Heart left ventricle (tissue), 16 donors: ENCODE results near the gene KRT9. TPM values are rescaled to one million over a fixed set of nuclear protein-coding genes. Genes with fewer than 3 reads are reported as not detected.
"Not testable (repeated sequence)": the region's sequence is repeated elsewhere in the genome, so short reads cannot be mapped to it uniquely, and the experiment has no call there.

Source experiments
- ATAC-seq, 4 donors: fragments of 200-7000 bp; cut with Tn5 transposase; one replicate each; pipeline ENCODE4 v1.9.1; 2020 to 2022; ENCODE audit warnings: moderate library complexity in 4 of 4, mild to moderate bottlenecking in 3 of 4, moderate number of reproducible peaks in 1 of 4
- DNase-seq, 5 donors: peaks; one replicate each; pipeline ENCODE4 v3.0.0-alpha.2; 2020
- H3K27ac ChIP-seq, 12 donors: fragments of 200-600 bp; sonication (generic) in 4 of 12; one replicate each; pipeline versions ENCODE4 v1.5.0 to v1.8.0; 2016 to 2022; ENCODE audit warnings: mild to moderate bottlenecking in 2 of 12
- H3K27me3 ChIP-seq, 9 donors: fragments of 200-600 bp; sonication (generic) in 2 of 9; one replicate each; pipeline versions ENCODE4 v1.5.1 to v1.8.0; 2016 to 2022; ENCODE audit warnings: mild to moderate bottlenecking in 3 of 9
- H3K36me3 ChIP-seq, 9 donors: fragments of 200-600 bp; sonication (generic) in 2 of 9; one replicate each; pipeline versions ENCODE4 v1.5.0 to v1.8.0; 2018 to 2022; ENCODE audit warnings: mild to moderate bottlenecking in 2 of 9
- H3K4me1 ChIP-seq, 12 donors: fragments of 200-600 bp; sonication (generic) in 4 of 12; one replicate each; pipeline versions ENCODE4 v1.5.0 to v1.8.0; 2016 to 2022; ENCODE audit warnings: mild to moderate bottlenecking in 3 of 12
- H3K4me3 ChIP-seq, 12 donors: fragments of 200-600 bp; sonication (generic) in 4 of 12; one replicate each; pipeline versions ENCODE4 v1.5.0 to v1.8.0; 2017 to 2022; ENCODE audit warnings: mild to moderate bottlenecking in 9 of 12, moderate library complexity in 4 of 12
- H3K9me3 ChIP-seq, 12 donors: fragments of 200-600 bp; sonication (generic) in 4 of 12; one replicate each; pipeline versions ENCODE4 v1.5.0 to v1.8.0; 2016 to 2022; ENCODE audit warnings: mild to moderate bottlenecking in 1 of 12
- CTCF ChIP-seq, 12 donors: fragments of 200-600 bp; sonication (generic) in 4 of 12; IDR thresholded peaks; one replicate each; pipeline versions ENCODE4 v1.5.0 to v1.8.0; 2018 to 2022; ENCODE audit warnings: antibody characterized with exemption in 12 of 12, mild to moderate bottlenecking in 5 of 12
- POLR2A ChIP-seq, 2 donors: fragments of 450-650 bp; IDR thresholded peaks; one replicate each; pipeline ENCODE4 v1.6.1; 2017; ENCODE audit warnings: antibody characterized with exemption in 2 of 2, mild to moderate bottlenecking in 2 of 2, moderate library complexity in 2 of 2
- WGBS, 4 donors: extraction: QIAGEN DNeasy Blood & Tissue Kit in 2 of 4; methylation state at CpG; one replicate each; pipeline versions ENCODE4 v1.1.5 to v1.1.7; 2013 to 2018; 5-methylcytosine and 5-hydroxymethylcytosine counted together
- intact Hi-C, 10 donors: fragments of 100-400 bp; cut with DNase I; formaldehyde crosslinking; loops; one replicate each; pipeline versions ENCODE4 v1.11.1 to v1.14.2; 2022
- polyA plus RNA-seq, 2 donors: library from polyadenylated mRNA; stranded (reverse); fragments of 200-250 nt; gene quantifications; one replicate each; pipeline ENCODE4 v1.2.3, GENCODE V29; 2013
- total RNA-seq, 9 donors: library from RNA; depleted of rRNA in 2 of 9; stranded (reverse); fragments of >200 nt in 2 of 9; fragmentation: NEBNext Ultra II Directional in 3 of 9; extraction: Animal tissue kit (Norgen Biotek cat#: 25700) in 3 of 9; gene quantifications; one replicate each; pipeline versions ENCODE4 v1.1.0 to v1.2.4, GENCODE V29; 2016 to 2023
- donor health status: ischemic (EF 13 %, LVEDD 7.1; RV severe dilation, severe dysfunction).
- donor health status: healthy with polysubstance abuse.
- donor health status: DM: no; HTN: yes; CAD: no.
- donor health status: DM: no; HTN: no; CAD: no.
- donor health status: ischemic (EF 25% LVEDD 6.9; RV normal size, moderate dysfunction).
- donor health status: ischemic (EF 25% LVEDD 5.7; RV mildly dilated, moderate dysfunction).
- donor health status: healthy.
- donor health status: DM: yes; HTN: yes; CAD: no.
- donor health status: ischemic (EF 35%, LVEDD 5.7; RV mildly dilated, moderate dysfunction).
- donor health status: nonischemic (EF 11% LVEDD 7.7; RV severe dilation, severe dysfunction).
- donor health status: DM: yes; HTN: yes; CAD: no.
- donor health status: PGD.
- donor health status: ischemic (EF 29% LVEDD 5.4; RV normal size, mild dysfunction).
- donor health status: nonischemic (EF 23%, LVEDD 6.1; RV moderate dilation, normal function).

The KRT9 gene
- total and polyA plus RNA-seq, 11 donors = not detected

DNA sequence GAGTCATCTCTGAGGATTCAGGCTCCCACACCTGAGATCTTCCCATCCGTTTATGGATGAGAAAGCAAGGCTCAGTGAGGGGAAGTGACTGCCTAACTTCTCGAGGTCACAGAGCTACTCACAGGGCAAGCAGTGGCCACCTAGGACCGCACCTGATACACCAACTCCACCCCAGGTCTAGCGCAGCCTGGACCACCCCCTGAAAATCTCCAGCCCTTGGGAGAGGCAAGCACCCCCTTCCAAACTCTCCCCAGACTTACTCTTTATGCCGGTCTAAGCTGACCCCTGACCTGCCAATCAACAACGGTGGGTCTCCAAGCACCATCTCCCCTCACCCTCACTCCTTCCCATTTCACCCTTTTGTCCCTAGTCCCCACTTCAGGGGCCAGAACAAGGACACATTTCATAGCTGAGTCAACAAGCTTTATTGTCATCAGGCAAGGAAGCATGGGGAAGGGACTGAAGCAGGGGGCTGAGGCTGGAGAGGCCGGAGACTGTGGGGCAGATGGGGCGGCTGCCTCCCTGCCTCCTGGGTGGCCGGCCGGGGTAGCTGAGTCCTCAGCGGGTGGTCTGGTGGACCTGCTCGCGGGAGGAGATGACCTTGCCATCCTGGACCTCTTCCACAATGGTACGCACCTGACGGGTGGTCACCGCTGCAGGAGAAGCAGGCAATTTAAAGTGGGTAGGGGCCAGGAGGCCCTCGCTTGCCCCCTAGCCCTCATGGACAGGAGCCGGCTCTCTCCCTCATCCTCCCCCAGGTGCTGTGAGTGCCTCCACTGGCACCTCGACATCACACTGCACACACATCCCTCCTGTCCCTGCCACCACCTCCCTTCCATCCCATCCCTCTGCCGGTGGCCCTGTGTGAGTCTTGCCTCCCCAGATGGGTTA, 47.4 kb upstream of the KRT9 start:
- H3K27me3 ChIP-seq = peaks cover 0 to 28% (median 5%) of the 10 kb centered on the region in 9 donors
- no peaks in the 10 kb centered on the region for H3K9me3 ChIP-seq
- H3K27ac ChIP-seq = no peak overlapping the region
- DNase-seq (no peak), ATAC-seq (no peak)
- no peaks in the 10 kb centered on the region for H3K4me1 ChIP-seq
- intact Hi-C loops = no loop called here
- 79 to 80% (median 80%) methylated on average over 16 to 19 of the region's 20 CpGs for WGBS, 4 donors
- no peak for TF ChIP-seq CTCF (IDR thresholded peaks at IDR 0.05)
- TF ChIP-seq POLR2A (IDR thresholded peaks at IDR 0.05) = no peak
- no peak overlapping the region for H3K4me3 ChIP-seq
- no peaks in the 10 kb centered on the region for H3K36me3 ChIP-seq

GRCh38 chr17:41618341-41619035, 46.6 kb upstream of the KRT9 start:
- Histone ChIP-seq H3K4me1 (no peaks in the 10 kb centered on the region), H3K27me3 (peaks cover 0 to 36% (median 5%) of the 10 kb centered on the region in 9 donors), H3K36me3 (no peaks in the 10 kb centered on the region), H3K27ac (no peak overlapping the region), H3K4me3 (no peak overlapping the region), H3K9me3 (no peaks in the 10 kb centered on the region)
- DNase-seq = no peak
- WGBS, 4 donors = 63 to 78% (median 65%) methylated on average over 12 to 13 of the region's 13 CpGs
- peak in 1 of 4 donors; percentile 38 for ATAC-seq
- TF ChIP-seq CTCF (IDR thresholded peaks at IDR 0.05) (no peak), POLR2A (IDR thresholded peaks at IDR 0.05) (no peak)
- intact Hi-C loops = no loop called here

GRCh38 chr17:41617698-41618097, 45.8 kb upstream of the KRT9 start:
- H3K4me3 ChIP-seq = no peak overlapping the region
- H3K27me3 ChIP-seq = peaks cover 0 to 40% (median 5%) of the 10 kb centered on the region in 9 donors
- H3K36me3 ChIP-seq = no peaks in the 10 kb centered on the region
- TF ChIP-seq POLR2A (IDR thresholded peaks at IDR 0.05) (no peak), CTCF (IDR thresholded peaks at IDR 0.05) (no peak)
- WGBS, 4 donors = 56 to 64% (median 60%) methylated on average over 11 of the region's 11 CpGs
- no peaks in the 10 kb centered on the region for H3K9me3 ChIP-seq
- no peaks in the 10 kb centered on the region for H3K4me1 ChIP-seq
- DNase-seq = peak in 1 of 5 donors; percentile 33
- ATAC-seq = no peak
- H3K27ac ChIP-seq = no peak overlapping the region
- intact Hi-C loops = no loop called here

DNA sequence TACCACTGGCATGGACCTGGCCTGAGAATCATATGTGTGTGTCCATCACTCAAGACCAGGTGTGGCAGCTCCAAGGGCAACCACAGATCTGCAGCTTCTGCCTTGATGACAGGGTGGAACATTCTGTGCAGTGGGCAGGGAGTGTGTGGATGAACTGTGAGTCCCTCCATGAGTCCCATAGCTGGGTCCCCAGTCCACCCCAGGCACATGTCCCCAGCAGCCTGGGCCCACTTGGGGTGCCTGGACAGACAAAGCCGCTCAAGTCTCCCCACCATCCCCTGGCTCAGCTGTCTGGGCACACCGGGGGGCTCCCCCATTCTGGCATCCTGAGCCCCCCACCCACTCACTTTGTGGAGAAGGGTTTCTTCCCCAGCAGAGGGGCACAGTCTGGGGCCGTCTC, 45.3 kb upstream of the KRT9 start:
- DNase-seq = peak in 1 of 5 donors; percentile 31
- no peaks in the 10 kb centered on the region for H3K36me3 ChIP-seq
- no peaks in the 10 kb centered on the region for H3K4me1 ChIP-seq
- WGBS, 4 donors = 81 to 92% (median 86%) methylated on average over 2 to 3 of the region's 3 CpGs
- H3K27me3 ChIP-seq = peaks cover 0 to 44% (median 5%) of the 10 kb centered on the region in 9 donors
- H3K9me3 ChIP-seq = no peaks in the 10 kb centered on the region
- no peak overlapping the region for H3K4me3 ChIP-seq
- ATAC-seq = no peak
- no peak overlapping the region for H3K27ac ChIP-seq
- no peak for TF ChIP-seq CTCF (IDR thresholded peaks at IDR 0.05)
- TF ChIP-seq POLR2A (IDR thresholded peaks at IDR 0.05) = no peak
- intact Hi-C loops = no loop called here

DNA sequence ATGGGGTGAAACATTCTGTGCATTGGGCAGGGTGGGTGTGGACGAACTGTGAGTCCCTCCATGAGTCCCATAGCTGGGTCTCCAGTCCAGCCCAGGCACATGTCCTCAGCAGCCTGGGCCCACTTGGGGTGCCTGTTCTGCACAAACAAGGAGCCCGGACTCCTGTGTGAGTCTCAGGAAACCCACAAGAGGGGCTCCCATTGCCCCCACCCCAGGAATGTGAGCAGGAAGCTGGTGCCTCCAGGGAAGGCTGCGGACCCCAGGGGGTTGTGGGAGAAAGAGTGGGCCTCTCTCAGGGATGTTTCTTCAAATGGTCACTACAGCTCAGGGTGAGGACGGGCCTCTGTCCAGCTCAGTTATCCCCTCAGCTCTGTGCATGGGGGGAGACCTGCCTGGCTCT, 44.6 kb upstream of the KRT9 start:
- H3K4me3 ChIP-seq, H3K9me3 ChIP-seq, H3K27ac ChIP-seq, H3K4me1 ChIP-seq, H3K36me3 ChIP-seq, intact Hi-C loops, ATAC-seq: not testable (repeated sequence)
- DNase-seq = peak in 1 of 5 donors; percentile 56
- H3K27me3 ChIP-seq = peaks cover 0 to 48% (median 5%) of the 10 kb centered on the region in 9 donors
- 71 to 83% (median 78%) methylated on average over 1 to 4 of the region's 4 CpGs for WGBS, 4 donors
